ENCODE data around the gene FMN2.

Gene FMN2

DNA sequence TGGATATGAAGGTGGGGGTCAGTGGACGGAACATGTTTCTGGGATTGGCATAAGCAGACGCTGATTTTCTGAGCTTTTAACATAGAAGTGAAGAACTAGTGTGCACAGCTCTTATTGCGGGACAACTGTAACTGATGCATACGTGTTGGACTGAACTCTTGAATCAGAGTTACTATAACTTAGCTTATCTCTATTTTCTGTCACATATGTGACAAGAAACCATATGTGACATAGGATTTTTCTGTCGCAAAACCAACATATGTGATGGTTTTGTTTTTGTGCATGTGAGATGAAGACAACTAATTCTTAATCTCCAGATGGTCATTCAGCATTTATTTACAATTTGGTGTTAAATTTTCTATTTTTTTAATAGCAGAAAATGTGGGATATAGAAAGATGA, 270.4 kb downstream of the FMN2 start:
- TF ChIP-seq, protein P1, sequence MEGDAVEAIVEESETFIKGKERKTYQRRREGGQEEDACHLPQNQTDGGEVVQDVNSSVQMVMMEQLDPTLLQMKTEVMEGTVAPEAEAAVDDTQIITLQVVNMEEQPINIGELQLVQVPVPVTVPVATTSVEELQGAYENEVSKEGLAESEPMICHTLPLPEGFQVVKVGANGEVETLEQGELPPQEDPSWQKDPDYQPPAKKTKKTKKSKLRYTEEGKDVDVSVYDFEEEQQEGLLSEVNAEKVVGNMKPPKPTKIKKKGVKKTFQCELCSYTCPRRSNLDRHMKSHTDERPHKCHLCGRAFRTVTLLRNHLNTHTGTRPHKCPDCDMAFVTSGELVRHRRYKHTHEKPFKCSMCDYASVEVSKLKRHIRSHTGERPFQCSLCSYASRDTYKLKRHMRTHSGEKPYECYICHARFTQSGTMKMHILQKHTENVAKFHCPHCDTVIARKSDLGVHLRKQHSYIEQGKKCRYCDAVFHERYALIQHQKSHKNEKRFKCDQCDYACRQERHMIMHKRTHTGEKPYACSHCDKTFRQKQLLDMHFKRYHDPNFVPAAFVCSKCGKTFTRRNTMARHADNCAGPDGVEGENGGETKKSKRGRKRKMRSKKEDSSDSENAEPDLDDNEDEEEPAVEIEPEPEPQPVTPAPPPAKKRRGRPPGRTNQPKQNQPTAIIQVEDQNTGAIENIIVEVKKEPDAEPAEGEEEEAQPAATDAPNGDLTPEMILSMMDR (conservative IDR thresholded peaks at IDR 0.05) = no peak
- TF ChIP-seq ZFX (IDR thresholded peaks at IDR 0.05) = no peak
- no peak overlapping the region for H3K27ac ChIP-seq

DNA sequence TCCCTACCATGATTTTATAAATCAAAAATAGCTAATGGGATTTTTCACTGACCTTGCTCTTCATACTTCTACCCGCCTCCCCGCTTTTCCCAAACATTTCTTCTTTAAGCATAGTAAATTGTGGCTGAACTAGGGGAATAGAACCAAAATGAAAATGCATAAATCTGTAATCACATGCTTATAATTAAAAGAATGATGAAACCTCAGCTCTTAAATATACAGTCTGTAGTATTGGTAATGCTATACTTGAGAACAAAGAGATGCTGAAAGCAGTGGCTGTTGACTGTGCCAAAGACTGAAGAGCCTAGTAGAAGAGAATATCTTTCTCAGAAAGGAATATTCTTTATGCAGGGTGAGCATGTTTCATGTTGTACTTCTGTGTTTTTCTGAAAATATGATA, 271.1 kb downstream of the FMN2 start:
- TF ChIP-seq, protein P1 (conservative IDR thresholded peaks at IDR 0.05) = no peak
- no peak for TF ChIP-seq ZFX (IDR thresholded peaks at IDR 0.05)

DNA sequence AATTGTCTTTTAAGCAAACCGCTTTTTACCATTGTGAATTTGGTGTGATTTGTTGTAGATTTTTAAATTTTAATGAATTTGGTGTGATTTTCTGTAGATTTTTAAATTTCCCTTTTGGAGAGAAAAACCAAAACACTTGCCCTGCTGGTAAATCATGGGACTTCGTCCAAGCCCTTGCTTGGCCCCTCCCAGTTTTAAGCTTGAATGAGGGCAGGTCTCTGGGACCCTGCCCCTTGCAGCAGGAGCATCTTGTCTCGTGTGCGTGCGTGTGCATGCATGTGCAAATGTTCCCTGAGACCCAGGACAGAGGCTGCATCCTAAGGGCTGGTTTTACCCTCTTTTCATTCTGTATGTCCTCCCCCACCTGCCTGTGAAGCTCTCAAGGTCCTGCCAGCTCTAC, 271.6 kb downstream of the FMN2 start:
- TF ChIP-seq, protein P1 (conservative IDR thresholded peaks at IDR 0.05) = no peak
- no peak for TF ChIP-seq ZFX (IDR thresholded peaks at IDR 0.05)

More for the DNA sequence above, 271.1 kb downstream of the FMN2 start:
- H3K27ac ChIP-seq = no peak overlapping the region

DNA sequence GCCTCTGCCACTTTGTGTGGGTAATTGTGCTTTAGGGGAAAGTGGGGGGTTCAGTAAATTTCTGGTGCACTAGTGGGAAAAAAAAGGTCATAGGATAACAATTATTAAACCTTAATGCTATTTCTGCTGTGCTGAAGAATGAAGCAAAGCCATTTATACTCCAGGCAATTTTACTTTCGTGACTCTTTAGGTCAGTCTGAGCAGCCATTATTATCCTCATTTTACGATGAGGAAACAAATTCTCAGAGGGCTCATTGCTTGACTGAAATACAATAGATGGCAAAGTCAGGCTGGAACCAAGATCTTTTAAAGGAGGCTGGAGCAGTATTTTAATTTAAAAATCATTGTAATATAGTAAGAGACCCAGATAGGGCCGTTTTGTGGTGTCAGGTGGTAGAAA, 272.2 kb downstream of the FMN2 start:
- no peak for TF ChIP-seq ZFX (IDR thresholded peaks at IDR 0.05)
- TF ChIP-seq, protein P1 (conservative IDR thresholded peaks at IDR 0.05) = no peak
- H3K27ac ChIP-seq = no peak overlapping the region

More for the DNA sequence above, 271.6 kb downstream of the FMN2 start:
- H3K27ac ChIP-seq = no peak overlapping the region

DNA sequence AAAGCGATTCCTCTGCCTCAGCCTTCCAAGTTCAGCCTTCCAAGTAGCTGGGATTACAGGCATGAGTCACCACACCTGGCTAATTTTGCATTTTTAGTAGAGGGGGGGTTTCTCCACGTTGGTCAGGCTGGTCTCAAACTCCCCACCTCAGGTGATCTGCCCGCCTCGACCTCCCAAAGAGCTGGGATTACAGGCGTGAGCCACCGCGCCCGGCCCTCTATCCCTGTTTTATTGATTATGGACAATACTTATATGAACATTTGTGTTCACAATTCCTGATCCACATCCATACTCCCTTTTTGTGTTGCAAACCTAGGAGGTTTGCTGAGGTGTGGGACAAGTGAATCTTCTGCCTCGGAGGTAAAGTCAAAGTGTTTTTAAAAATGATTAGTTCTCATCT, 275.0 kb downstream of the FMN2 start:
- no peak for TF ChIP-seq ZFX (IDR thresholded peaks at IDR 0.05)
- TF ChIP-seq, protein P1 (conservative IDR thresholded peaks at IDR 0.05) = no peak

DNA sequence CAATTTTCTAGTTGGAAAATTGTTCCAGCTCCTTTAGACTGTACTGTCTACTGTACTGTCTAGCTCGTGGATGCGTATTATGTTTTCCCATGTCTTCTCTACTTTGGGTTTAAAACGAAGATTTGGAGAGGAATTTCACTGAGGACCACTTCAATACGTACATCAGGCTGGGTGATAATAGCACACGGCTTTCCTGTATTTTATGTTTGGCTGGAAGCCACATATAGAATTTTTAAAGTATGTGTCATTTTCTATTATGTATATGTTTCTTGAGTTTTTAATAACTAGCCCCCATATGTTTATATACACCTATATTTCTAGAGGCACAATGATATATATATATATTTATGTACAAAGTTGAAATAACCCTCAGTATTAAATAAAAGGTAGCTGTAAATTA, 293.9 kb downstream of the FMN2 start:
- H3K27ac ChIP-seq = no peak overlapping the region
- TF ChIP-seq, protein P1 (conservative IDR thresholded peaks at IDR 0.05) = no peak
- no peak for TF ChIP-seq ZFX (IDR thresholded peaks at IDR 0.05)

More for the DNA sequence above, 275.0 kb downstream of the FMN2 start:
- H3K27ac ChIP-seq = no peak overlapping the region

DNA sequence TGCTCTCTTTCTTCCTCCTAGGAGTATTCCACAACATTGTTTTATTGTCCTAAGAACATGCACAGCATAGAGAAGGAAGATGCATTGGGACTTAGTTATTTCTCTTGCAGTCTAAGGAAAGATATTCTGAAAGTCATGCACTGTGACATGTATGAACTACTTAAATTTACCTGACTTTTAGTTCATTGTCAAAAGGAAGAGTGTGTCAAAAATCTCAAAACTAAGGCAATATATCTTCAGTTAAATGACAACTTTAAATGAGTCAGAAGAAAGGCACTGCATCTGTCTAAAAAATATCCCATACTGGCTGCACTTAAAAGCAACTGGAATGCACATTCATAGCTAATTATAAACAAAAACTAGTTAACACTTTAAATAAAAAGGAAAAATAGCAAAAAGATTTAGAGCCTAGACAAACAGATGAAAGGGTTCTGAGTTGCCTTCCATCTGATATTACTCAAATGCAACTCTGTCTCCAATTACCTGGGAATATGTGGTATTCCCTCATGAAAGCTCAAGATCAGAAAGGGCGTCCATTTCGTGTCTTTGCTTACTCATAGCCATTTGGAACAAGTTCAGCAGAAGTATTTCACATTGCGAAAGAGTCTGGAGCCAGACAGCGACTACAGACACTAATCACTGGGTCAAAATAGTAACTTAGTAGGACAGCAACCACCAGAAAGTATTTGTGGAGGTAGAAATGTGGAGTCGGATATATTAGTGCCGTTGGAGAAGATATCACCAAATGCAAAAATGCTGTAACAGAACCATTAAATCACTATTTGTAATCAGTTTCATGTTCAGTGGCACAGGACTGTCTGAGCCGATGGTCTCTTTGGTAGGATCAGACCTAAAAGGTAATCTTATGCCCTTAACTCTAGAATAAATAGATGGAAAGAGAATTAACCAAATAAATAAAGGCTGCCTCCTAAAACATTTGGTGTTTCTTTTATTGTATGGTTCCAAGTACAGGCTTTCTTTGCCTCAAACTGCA, 294.6 kb downstream of the FMN2 start:
- H3K27ac ChIP-seq = no peak overlapping the region
- TF ChIP-seq ZFX (IDR thresholded peaks at IDR 0.05) = no peak
- TF ChIP-seq, protein P1 (conservative IDR thresholded peaks at IDR 0.05) = no peak
